K562 (cell line): ENCODE measurements around the gene DCPS. TPM values are rescaled to one million over a fixed set of nuclear protein-coding genes. Genes with fewer than 3 reads are reported as not detected.

Experiments
- CREB1 ChIP-seq, 2 experiments: sonication (generic) in 1 of 2; formaldehyde crosslinking in 1 of 2; IDR thresholded peaks; 2 replicates each; pipeline versions ENCODE4 v1.6.1 to v1.8.0; 2012 to 2022; ENCODE audit warnings: inconsistent platforms in 1 of 2, mild to moderate bottlenecking in 1 of 2, missing genetic modification reagents in 1 of 2, moderate library complexity in 1 of 2
- CREM ChIP-seq: IDR thresholded peaks from 2 replicates; pipeline ENCODE4 v1.6.1; 2014; ENCODE audit warnings: antibody characterized with exemption, low read depth
- DPF2 ChIP-seq: fragments of 450-650 bp; IDR thresholded peaks from 2 replicates; pipeline ENCODE4 v1.6.1; 2016
- FOXP1 ChIP-seq: sonication (generic); formaldehyde crosslinking; IDR thresholded peaks from 2 replicates; pipeline ENCODE4 v1.8.0; 2022; ENCODE audit warnings: mild to moderate bottlenecking, missing genetic modification reagents
- ILF3 ChIP-seq: fragments of 450-650 bp; IDR thresholded peaks from 2 replicates; pipeline ENCODE4 v1.6.1; 2018; ENCODE audit warnings: antibody characterized with exemption, mild to moderate bottlenecking, moderate library complexity, borderline replicate concordance
- LARP7 ChIP-seq: fragments of 450-650 bp; IDR thresholded peaks from 2 replicates; pipeline ENCODE4 v1.6.1; 2016
- SOX6 ChIP-seq: fragments of 450-650 bp; IDR thresholded peaks from 2 replicates; pipeline ENCODE4 v1.6.1; 2014; ENCODE audit warnings: mild to moderate bottlenecking
- TAF1 ChIP-seq: IDR thresholded peaks from 2 replicates; pipeline ENCODE4 v1.6.1; 2011; ENCODE audit warnings: mild to moderate bottlenecking, low read length, moderate library complexity; ENCODE audit not compliant: insufficient read depth, control insufficient read depth, severe bottlenecking; ENCODE audit errors: extremely low read depth
- TCFL5 ChIP-seq: fragments of 250-450 bp; sonication (Bioruptor Pico); conservative IDR thresholded peaks from 2 replicates; pipeline ENCODE4 v1.6.1; 2021; ENCODE audit warnings: mild to moderate bottlenecking, moderate library complexity, matching md5 sums
- ZKSCAN1 ChIP-seq: fragments of 150-350 bp; IDR thresholded peaks from 2 replicates; pipeline ENCODE4 v1.6.1; 2016; ENCODE audit warnings: low read depth, low read length
- polyA plus RNA-seq, 8 experiments: library from polyadenylated mRNA; depleted of rRNA in 4 of 8; stranded (reverse) in 5 of 8; unstranded in 3 of 8; fragments of >200 nt; fragmentation: Nextera tagmentation in 2 of 8; fragmentation: Illumina TruSeq in 1 of 8; extraction: Ambion mirVana in 2 of 8; extraction: Trizol in 1 of 8; gene quantifications; 2 replicates each; pipeline versions ENCODE4 v1.2.1 to v1.2.3, GENCODE V29; 2011 to 2014; ENCODE audit warnings: inconsistent platforms in 1 of 8, missing spikeins in 1 of 8
- total RNA-seq, 7 experiments: library from RNA; depleted of rRNA in 6 of 7; stranded (reverse); fragments of >200 nt in 6 of 7; fragmentation: Illumina TruSeq in 2 of 7; extraction: Trizol in 2 of 7; gene quantifications; 2 replicates each; pipeline versions ENCODE4 v1.2.1 to v1.2.3, GENCODE V29; 2011 to 2021; ENCODE audit warnings: low replicate concordance in 1 of 7
- TF ChIP-seq, protein P1 (sequence below): fragments of 250-450 bp; sonication (Bioruptor Pico); IDR thresholded peaks from 2 replicates; pipeline ENCODE4 v1.5.0; 2021; ENCODE audit warnings: mild to moderate bottlenecking, moderate library complexity
- TF ChIP-seq, protein P2 (sequence below): fragments of 450-650 bp; IDR thresholded peaks from one replicate; pipeline ENCODE4 v1.6.1; 2018; ENCODE audit warnings: mild to moderate bottlenecking, moderate library complexity; ENCODE audit not compliant: partially characterized antibody
- TF ChIP-seq, protein P3 (sequence below): fragments of 250-450 bp; sonication (Bioruptor Pico); IDR thresholded peaks from 2 replicates; pipeline ENCODE4 v1.8.0; 2021; ENCODE audit warnings: moderate library complexity, mild to moderate bottlenecking, inconsistent platforms
- TF ChIP-seq, protein P4 (sequence below): fragments of 250-450 bp; sonication (Bioruptor Pico); IDR thresholded peaks from 2 replicates; pipeline ENCODE4 v1.9.0; 2021; ENCODE audit warnings: mild to moderate bottlenecking

The DCPS gene
- total and polyA plus RNA-seq, 9 of the 15 experiments (the other 6 are each of a cell fraction or from before 2014, with no cell fraction given), result 8.7 to 38.1 (median 17.9) TPM

DNA sequence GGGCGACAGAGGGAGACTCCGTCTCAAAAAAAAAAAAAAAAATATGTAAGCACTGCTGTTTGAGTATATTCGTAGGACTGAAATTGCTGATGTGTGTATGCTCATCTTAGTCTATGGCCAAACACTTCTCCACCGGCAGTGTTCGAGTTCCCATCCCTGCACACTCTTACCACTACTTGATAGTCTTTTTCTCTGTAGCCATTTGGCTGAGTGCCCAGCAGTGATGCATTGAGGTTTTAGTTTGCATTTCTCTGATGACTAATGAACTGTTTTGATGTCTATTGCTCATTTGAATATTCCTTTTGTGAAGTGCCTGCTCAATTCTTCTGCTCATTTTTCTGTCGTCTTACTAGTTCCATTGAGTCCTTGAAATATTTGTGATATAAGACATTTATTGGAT is 19.0 kb upstream of the DCPS start (continued):
- TF ChIP-seq, protein P1, sequence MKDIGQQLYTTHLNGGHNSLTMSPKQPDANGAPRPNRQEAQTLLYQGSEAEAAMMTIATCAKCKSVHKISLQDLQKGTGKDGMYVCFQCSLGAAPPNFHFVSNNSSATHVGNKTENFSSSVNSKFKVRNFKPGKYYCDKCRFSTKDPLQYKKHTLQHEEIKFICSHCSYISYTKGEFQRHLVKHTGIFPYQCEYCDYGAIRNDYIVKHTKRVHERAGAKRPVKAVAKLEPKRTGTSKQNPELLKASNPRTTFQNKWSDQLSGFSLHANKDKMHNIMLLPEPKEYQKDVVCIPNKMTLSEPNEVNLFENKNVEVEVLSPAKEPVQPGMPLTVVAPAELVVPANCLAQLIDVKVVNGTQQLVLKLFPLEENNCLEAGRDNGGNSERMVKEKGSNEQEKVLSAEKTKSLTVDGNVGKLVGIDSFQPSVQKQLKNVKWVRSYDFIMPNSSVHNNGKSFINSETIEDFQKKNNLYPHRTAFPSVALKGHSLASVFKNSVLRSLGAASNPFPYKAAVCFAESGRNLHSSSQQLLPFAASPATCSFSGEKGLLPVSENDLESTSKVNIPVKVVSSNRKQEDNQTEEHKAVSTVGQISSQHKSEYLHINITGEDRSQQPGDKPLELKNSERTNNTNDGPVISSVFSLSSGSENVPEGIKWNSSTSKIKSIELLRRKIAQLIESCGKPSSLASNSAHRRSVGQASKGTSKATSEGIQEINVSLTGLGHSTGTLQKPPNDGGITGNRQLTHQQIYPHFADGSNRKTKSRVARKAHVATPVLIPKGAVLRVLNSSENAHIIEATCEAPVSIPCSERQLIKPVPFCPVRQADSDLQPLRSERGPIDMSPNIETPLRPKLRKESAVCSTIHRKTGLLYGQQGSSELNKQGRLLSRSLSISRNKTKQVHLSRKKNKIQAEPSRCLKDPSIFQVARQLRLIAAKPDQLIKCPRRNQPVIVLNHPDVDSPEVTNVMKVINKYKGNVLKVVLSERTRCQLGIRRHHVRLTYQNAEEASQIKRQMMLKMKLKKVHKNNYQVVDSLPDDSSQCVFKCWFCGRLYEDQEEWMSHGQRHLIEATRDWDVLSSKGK, result no peak
- TF ChIP-seq TCFL5 (CRISPR knock-in tag) (no peak), CREM (peak; percentile 54), CREB1 (IDR thresholded peaks at IDR 0.05) (no peak), CREB1 (CRISPR knock-in tag; IDR thresholded peaks at IDR 0.05) (no peak), ZKSCAN1 (no peak), LARP7 (no peak), ILF3 (no peak), FOXP1 (no peak), SOX6 (0 out of 2 replicates have a peak, but pooled peaks have one; percentile 21), TAF1 (no peak), DPF2 (peak; percentile 59; the same call in 1 of the 2 replicates)
- TF ChIP-seq, protein P2, sequence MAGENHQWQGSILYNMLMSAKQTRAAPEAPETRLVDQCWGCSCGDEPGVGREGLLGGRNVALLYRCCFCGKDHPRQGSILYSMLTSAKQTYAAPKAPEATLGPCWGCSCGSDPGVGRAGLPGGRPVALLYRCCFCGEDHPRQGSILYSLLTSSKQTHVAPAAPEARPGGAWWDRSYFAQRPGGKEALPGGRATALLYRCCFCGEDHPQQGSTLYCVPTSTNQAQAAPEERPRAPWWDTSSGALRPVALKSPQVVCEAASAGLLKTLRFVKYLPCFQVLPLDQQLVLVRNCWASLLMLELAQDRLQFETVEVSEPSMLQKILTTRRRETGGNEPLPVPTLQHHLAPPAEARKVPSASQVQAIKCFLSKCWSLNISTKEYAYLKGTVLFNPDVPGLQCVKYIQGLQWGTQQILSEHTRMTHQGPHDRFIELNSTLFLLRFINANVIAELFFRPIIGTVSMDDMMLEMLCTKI, result no peak
- TF ChIP-seq, protein P3, sequence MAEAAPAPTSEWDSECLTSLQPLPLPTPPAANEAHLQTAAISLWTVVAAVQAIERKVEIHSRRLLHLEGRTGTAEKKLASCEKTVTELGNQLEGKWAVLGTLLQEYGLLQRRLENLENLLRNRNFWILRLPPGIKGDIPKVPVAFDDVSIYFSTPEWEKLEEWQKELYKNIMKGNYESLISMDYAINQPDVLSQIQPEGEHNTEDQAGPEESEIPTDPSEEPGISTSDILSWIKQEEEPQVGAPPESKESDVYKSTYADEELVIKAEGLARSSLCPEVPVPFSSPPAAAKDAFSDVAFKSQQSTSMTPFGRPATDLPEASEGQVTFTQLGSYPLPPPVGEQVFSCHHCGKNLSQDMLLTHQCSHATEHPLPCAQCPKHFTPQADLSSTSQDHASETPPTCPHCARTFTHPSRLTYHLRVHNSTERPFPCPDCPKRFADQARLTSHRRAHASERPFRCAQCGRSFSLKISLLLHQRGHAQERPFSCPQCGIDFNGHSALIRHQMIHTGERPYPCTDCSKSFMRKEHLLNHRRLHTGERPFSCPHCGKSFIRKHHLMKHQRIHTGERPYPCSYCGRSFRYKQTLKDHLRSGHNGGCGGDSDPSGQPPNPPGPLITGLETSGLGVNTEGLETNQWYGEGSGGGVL, result no peak
- TF ChIP-seq, protein P4, sequence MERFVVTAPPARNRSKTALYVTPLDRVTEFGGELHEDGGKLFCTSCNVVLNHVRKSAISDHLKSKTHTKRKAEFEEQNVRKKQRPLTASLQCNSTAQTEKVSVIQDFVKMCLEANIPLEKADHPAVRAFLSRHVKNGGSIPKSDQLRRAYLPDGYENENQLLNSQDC (CRISPR knock-in tag), result no peak
- TF ChIP-seq, all 486 proteins: peak for 14
